GM23338 (cell line): ENCODE results near the gene BCORL1. TPM values are rescaled to one million over a fixed set of nuclear protein-coding genes. Genes with fewer than 3 reads are reported as not detected.

Source experiments
- ATAC-seq: fragments of 200-7000 bp; cut with Tn5 transposase; 3 replicates; pipeline ENCODE4 v1.9.1; 2020
- DNase-seq: peaks from one replicate; pipeline ENCODE4 v3.0.0-alpha.2; 2015; ENCODE audit warnings: low spot score
- H2AFZ ChIP-seq: fragments of 200-600 bp; sonication (generic); 2 replicates; pipeline ENCODE4 v1.8.0; 2016; ENCODE audit warnings: antibody characterized with exemption, mild to moderate bottlenecking, moderate library complexity
- H3F3A ChIP-seq: fragments of 200-600 bp; sonication (generic); replicated peaks from 2 replicates; pipeline ENCODE4 v1.8.0; 2017; ENCODE audit warnings: antibody characterized with exemption, mixed run types, low read depth
- H3K27ac ChIP-seq: fragments of 200-600 bp; sonication (generic); 2 replicates; pipeline ENCODE4 v1.6.1; 2016; ENCODE audit warnings: low read depth
- H3K27me3 ChIP-seq: fragments of 200-600 bp; sonication (generic); 2 replicates; pipeline ENCODE4 v1.8.0; 2016; ENCODE audit warnings: mild to moderate bottlenecking, mixed run types, moderate library complexity; ENCODE audit not compliant: insufficient read depth
- H3K36me3 ChIP-seq: fragments of 200-600 bp; sonication (generic); 2 replicates; pipeline ENCODE4 v1.8.0; 2016; ENCODE audit warnings: mild to moderate bottlenecking; ENCODE audit not compliant: insufficient read depth
- H3K4me1 ChIP-seq: fragments of 200-600 bp; sonication (generic); 2 replicates; pipeline ENCODE4 v1.8.0; 2016; ENCODE audit warnings: mild to moderate bottlenecking, moderate library complexity; ENCODE audit not compliant: insufficient read depth
- H3K4me2 ChIP-seq: fragments of 200-600 bp; sonication (generic); 2 replicates; pipeline ENCODE4 v1.7.1; 2017; ENCODE audit warnings: mixed run types
- H3K4me3 ChIP-seq: fragments of 200-600 bp; sonication (generic); 2 replicates; pipeline ENCODE4 v1.6.1; 2016; ENCODE audit warnings: mixed run types
- H3K79me2 ChIP-seq: fragments of 200-600 bp; sonication (generic); replicated peaks from 2 replicates; pipeline ENCODE4 v1.8.0; 2017; ENCODE audit warnings: mild to moderate bottlenecking; ENCODE audit not compliant: insufficient read depth
- H3K9me2 ChIP-seq: fragments of 200-600 bp; sonication (generic); 2 replicates; pipeline ENCODE4 v1.8.0; 2017; ENCODE audit not compliant: insufficient read depth
- H4K20me1 ChIP-seq: fragments of 200-600 bp; sonication (generic); replicated peaks from 2 replicates; pipeline ENCODE4 v1.8.0; 2017; ENCODE audit warnings: mild to moderate bottlenecking; ENCODE audit not compliant: insufficient read depth
- H3K27ac Mint-ChIP-seq: 2 replicates; pipeline ENCODE4 v1.8.0; 2020; ENCODE audit warnings: inconsistent platforms, mild to moderate bottlenecking, moderate library complexity, mixed read lengths
- H3K27me3 Mint-ChIP-seq: 3 replicates; pipeline ENCODE4 v1.8.0; 2022; ENCODE audit warnings: low read depth, mild to moderate bottlenecking, moderate library complexity, mixed read lengths, inconsistent platforms; ENCODE audit not compliant: insufficient read depth, poor library complexity
- H3K36me3 Mint-ChIP-seq: 3 replicates; pipeline ENCODE4 v1.8.0; 2021; ENCODE audit warnings: low read depth, mild to moderate bottlenecking, inconsistent platforms, moderate library complexity, mixed read lengths
- H3K4me1 Mint-ChIP-seq: 3 replicates; pipeline ENCODE4 v1.8.0; 2020; ENCODE audit warnings: mild to moderate bottlenecking, inconsistent platforms, mixed read lengths
- H3K4me3 Mint-ChIP-seq: 3 replicates; pipeline ENCODE4 v1.8.0; 2021; ENCODE audit warnings: moderate library complexity, mild to moderate bottlenecking, inconsistent platforms, mixed read lengths
- H3K9me3 Mint-ChIP-seq: 3 replicates; pipeline ENCODE4 v1.8.0; 2020; ENCODE audit warnings: moderate library complexity, mild to moderate bottlenecking, inconsistent platforms, mixed read lengths
- EZH2 ChIP-seq: fragments of 200-600 bp; sonication (generic); IDR thresholded peaks from one replicate; pipeline ENCODE4 v1.8.0; 2017; ENCODE audit warnings: antibody characterized with exemption, mild to moderate bottlenecking, low read depth; ENCODE audit not compliant: unreplicated experiment
- JUNB ChIP-seq: IDR thresholded peaks from one replicate; pipeline ENCODE4 v1.6.1; 2016; ENCODE audit warnings: antibody characterized with exemption; ENCODE audit not compliant: unreplicated experiment
- NANOG ChIP-seq: IDR thresholded peaks from 2 replicates; pipeline ENCODE4 v1.6.1; 2016; ENCODE audit warnings: antibody characterized with exemption, borderline replicate concordance
- POLR2AphosphoS5 ChIP-seq: IDR thresholded peaks from 2 replicates; pipeline ENCODE4 v1.6.1; 2016; ENCODE audit warnings: antibody characterized with exemption, low read depth
- ZNF114 ChIP-seq: fragments of 250-450 bp; sonication (Bioruptor Pico); IDR thresholded peaks from 2 replicates; pipeline ENCODE4 v1.5.0; 2020; ENCODE audit warnings: mild to moderate bottlenecking, moderate library complexity
- polyA plus RNA-seq: library from polyadenylated mRNA; unstranded; fragments of >200 nt; fragmentation: Nextera tagmentation; extraction: Ambion mirVana; gene quantifications from 2 replicates; pipeline ENCODE4 v1.2.1, GENCODE V29; 2016
- total RNA-seq: library from RNA; depleted of rRNA; stranded (reverse); fragments of >200 nt; shearing (Covaris generic); gene quantifications from 2 replicates; pipeline ENCODE4 v1.2.3, GENCODE V29; 2014
- TF ChIP-seq, protein P1 (sequence below): fragments of 250-450 bp; sonication (Bioruptor Pico); IDR thresholded peaks from 2 replicates; pipeline ENCODE4 v1.5.0; 2020; ENCODE audit warnings: mild to moderate bottlenecking, moderate library complexity
- TF ChIP-seq, protein P2 (sequence below): IDR thresholded peaks from 2 replicates; pipeline ENCODE4 v1.6.1; 2016; ENCODE audit warnings: antibody characterized with exemption
- TF ChIP-seq, protein P3 (sequence below), 2 experiments: fragments of 200-600 bp in 1 of 2; sonication (generic) in 1 of 2; conservative IDR thresholded peaks; 2 replicates each; pipeline versions ENCODE4 v1.5.1 to v1.6.1; 2016 to 2017; ENCODE audit warnings: antibody characterized with exemption in 2 of 2, low read depth in 2 of 2, mild to moderate bottlenecking in 2 of 2, moderate library complexity in 1 of 2

BCORL1 gene
- total and polyA plus RNA-seq, 2 experiments from 2014 or later = 2.6 to 2.7 TPM

- no peak overlapping the region for H3K4me3 ChIP-seq
- DNase-seq (no peak), ATAC-seq (no peak)
- H3K27me3 Mint-ChIP-seq = peaks cover 4% of the 10 kb centered on the region
- H3K79me2 ChIP-seq = no peaks in the 10 kb centered on the region
- no peak overlapping the region for H3K4me2 ChIP-seq
- H3K36me3 ChIP-seq = no peaks in the 10 kb centered on the region
- no peaks in the 10 kb centered on the region for H4K20me1 ChIP-seq
- no peaks in the 10 kb centered on the region for H3K27me3 ChIP-seq
- H3K9me3 Mint-ChIP-seq = no peaks in the 10 kb centered on the region
- H3K4me1 Mint-ChIP-seq = no peaks in the 10 kb centered on the region
- H3K4me1 ChIP-seq = no peaks in the 10 kb centered on the region
- no peaks in the 10 kb centered on the region for H3F3A ChIP-seq
- no peaks in the 10 kb centered on the region for H3K9me2 ChIP-seq
- no peak overlapping the region for H2AFZ ChIP-seq
- no peak overlapping the region for H3K27ac Mint-ChIP-seq
- no peak overlapping the region for H3K4me3 Mint-ChIP-seq
- H3K27ac ChIP-seq = no peak overlapping the region
- H3K36me3 Mint-ChIP-seq = no peaks in the 10 kb centered on the region
- TF ChIP-seq, protein P1, sequence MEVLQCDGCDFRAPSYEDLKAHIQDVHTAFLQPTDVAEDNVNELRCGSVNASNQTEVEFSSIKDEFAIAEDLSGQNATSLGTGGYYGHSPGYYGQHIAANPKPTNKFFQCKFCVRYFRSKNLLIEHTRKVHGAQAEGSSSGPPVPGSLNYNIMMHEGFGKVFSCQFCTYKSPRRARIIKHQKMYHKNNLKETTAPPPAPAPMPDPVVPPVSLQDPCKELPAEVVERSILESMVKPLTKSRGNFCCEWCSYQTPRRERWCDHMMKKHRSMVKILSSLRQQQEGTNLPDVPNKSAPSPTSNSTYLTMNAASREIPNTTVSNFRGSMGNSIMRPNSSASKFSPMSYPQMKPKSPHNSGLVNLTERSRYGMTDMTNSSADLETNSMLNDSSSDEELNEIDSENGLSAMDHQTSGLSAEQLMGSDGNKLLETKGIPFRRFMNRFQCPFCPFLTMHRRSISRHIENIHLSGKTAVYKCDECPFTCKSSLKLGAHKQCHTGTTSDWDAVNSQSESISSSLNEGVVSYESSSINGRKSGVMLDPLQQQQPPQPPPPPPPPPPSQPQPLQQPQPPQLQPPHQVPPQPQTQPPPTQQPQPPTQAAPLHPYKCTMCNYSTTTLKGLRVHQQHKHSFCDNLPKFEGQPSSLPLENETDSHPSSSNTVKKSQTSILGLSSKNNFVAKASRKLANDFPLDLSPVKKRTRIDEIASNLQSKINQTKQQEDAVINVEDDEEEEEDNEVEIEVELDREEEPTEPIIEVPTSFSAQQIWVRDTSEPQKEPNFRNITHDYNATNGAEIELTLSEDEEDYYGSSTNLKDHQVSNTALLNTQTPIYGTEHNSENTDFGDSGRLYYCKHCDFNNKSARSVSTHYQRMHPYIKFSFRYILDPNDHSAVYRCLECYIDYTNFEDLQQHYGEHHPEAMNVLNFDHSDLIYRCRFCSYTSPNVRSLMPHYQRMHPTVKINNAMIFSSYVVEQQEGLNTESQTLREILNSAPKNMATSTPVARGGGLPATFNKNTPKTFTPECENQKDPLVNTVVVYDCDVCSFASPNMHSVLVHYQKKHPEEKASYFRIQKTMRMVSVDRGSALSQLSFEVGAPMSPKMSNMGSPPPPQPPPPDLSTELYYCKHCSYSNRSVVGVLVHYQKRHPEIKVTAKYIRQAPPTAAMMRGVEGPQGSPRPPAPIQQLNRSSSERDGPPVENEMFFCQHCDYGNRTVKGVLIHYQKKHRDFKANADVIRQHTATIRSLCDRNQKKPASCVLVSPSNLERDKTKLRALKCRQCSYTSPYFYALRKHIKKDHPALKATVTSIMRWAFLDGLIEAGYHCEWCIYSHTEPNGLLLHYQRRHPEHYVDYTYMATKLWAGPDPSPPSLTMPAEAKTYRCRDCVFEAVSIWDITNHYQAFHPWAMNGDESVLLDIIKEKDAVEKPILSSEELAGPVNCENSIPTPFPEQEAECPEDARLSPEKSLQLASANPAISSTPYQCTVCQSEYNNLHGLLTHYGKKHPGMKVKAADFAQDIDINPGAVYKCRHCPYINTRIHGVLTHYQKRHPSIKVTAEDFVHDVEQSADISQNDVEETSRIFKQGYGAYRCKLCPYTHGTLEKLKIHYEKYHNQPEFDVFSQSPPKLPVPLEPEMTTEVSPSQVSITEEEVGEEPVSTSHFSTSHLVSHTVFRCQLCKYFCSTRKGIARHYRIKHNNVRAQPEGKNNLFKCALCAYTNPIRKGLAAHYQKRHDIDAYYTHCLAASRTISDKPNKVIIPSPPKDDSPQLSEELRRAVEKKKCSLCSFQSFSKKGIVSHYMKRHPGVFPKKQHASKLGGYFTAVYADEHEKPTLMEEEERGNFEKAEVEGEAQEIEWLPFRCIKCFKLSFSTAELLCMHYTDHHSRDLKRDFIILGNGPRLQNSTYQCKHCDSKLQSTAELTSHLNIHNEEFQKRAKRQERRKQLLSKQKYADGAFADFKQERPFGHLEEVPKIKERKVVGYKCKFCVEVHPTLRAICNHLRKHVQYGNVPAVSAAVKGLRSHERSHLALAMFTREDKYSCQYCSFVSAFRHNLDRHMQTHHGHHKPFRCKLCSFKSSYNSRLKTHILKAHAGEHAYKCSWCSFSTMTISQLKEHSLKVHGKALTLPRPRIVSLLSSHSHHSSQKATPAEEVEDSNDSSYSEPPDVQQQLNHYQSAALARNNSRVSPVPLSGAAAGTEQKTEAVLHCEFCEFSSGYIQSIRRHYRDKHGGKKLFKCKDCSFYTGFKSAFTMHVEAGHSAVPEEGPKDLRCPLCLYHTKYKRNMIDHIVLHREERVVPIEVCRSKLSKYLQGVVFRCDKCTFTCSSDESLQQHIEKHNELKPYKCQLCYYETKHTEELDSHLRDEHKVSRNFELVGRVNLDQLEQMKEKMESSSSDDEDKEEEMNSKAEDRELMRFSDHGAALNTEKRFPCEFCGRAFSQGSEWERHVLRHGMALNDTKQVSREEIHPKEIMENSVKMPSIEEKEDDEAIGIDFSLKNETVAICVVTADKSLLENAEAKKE (CRISPR knock-in tag) = no peak
- no peak for TF ChIP-seq ZNF114 (CRISPR knock-in tag)
- TF ChIP-seq, protein P2, sequence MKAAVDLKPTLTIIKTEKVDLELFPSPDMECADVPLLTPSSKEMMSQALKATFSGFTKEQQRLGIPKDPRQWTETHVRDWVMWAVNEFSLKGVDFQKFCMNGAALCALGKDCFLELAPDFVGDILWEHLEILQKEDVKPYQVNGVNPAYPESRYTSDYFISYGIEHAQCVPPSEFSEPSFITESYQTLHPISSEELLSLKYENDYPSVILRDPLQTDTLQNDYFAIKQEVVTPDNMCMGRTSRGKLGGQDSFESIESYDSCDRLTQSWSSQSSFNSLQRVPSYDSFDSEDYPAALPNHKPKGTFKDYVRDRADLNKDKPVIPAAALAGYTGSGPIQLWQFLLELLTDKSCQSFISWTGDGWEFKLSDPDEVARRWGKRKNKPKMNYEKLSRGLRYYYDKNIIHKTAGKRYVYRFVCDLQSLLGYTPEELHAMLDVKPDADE = no peak
- no peak for TF ChIP-seq NANOG
- TF ChIP-seq JUNB = no peak
- TF ChIP-seq EZH2 = no peak
- TF ChIP-seq, protein P3, sequence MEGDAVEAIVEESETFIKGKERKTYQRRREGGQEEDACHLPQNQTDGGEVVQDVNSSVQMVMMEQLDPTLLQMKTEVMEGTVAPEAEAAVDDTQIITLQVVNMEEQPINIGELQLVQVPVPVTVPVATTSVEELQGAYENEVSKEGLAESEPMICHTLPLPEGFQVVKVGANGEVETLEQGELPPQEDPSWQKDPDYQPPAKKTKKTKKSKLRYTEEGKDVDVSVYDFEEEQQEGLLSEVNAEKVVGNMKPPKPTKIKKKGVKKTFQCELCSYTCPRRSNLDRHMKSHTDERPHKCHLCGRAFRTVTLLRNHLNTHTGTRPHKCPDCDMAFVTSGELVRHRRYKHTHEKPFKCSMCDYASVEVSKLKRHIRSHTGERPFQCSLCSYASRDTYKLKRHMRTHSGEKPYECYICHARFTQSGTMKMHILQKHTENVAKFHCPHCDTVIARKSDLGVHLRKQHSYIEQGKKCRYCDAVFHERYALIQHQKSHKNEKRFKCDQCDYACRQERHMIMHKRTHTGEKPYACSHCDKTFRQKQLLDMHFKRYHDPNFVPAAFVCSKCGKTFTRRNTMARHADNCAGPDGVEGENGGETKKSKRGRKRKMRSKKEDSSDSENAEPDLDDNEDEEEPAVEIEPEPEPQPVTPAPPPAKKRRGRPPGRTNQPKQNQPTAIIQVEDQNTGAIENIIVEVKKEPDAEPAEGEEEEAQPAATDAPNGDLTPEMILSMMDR (conservative IDR thresholded peaks at IDR 0.05; ENCODE audit: low read depth in 2 of 2) = no peak
- no peak for TF ChIP-seq POLR2AphosphoS5
These were observed 27.3 kb downstream of the BCORL1 start for GRCh38 chrX:130009658-130010223.
